Measurements from ENCODE around the gene ZDHHC8.
"Not testable (repeated sequence)": the region's sequence is repeated elsewhere in the genome, so short reads cannot be mapped to it uniquely, and the experiment has no call there.

ZDHHC8 gene

GRCh38 chr22:20155330-20156041 is 23.9 kb downstream of the ZDHHC8 start:
- TF ChIP-seq CTCF (IDR thresholded peaks at IDR 0.05; ENCODE audit: borderline replicate concordance, insufficient read depth, low read depth, low read length), result no peak
- no peak overlapping the region for H3K4me3 ChIP-seq (ENCODE audit: low read depth, low read length)

GRCh38 chr22:20156042-20156389 is 24.4 kb downstream of the ZDHHC8 start:
- H3K4me3 ChIP-seq (ENCODE audit: low read depth, low read length), result no peak overlapping the region
- TF ChIP-seq CTCF (IDR thresholded peaks at IDR 0.05; ENCODE audit: borderline replicate concordance, insufficient read depth, low read depth, low read length), result no peak

- peak; percentile 95 for TF ChIP-seq CTCF (IDR thresholded peaks at IDR 0.05; ENCODE audit: borderline replicate concordance, insufficient read depth, low read depth, low read length)
- H3K4me3 ChIP-seq (ENCODE audit: low read depth, low read length), result no peak overlapping the region
Measured at GRCh38 chr22:20156611-20157429, 25.2 kb downstream of the ZDHHC8 start.

- H3K4me3 ChIP-seq (ENCODE audit: low read depth, low read length), result no peak overlapping the region
- no peak for TF ChIP-seq CTCF (IDR thresholded peaks at IDR 0.05; ENCODE audit: borderline replicate concordance, insufficient read depth, low read depth, low read length)
Measured at GRCh38 chr22:20157430-20158183, 26.0 kb downstream of the ZDHHC8 start.

GRCh38 chr22:20158391-20159036 is 26.9 kb downstream of the ZDHHC8 start:
- no peak overlapping the region for H3K4me3 ChIP-seq (ENCODE audit: low read depth, low read length)
- no peak for TF ChIP-seq CTCF (IDR thresholded peaks at IDR 0.05; ENCODE audit: borderline replicate concordance, insufficient read depth, low read depth, low read length)

- no peak overlapping the region for H3K4me3 ChIP-seq (ENCODE audit: low read depth, low read length)
- no peak for TF ChIP-seq CTCF (IDR thresholded peaks at IDR 0.05; ENCODE audit: borderline replicate concordance, insufficient read depth, low read depth, low read length)
Measured at GRCh38 chr22:20159076-20159475, 27.5 kb downstream of the ZDHHC8 start.

- not testable (repeated sequence) for H3K4me3 ChIP-seq (ENCODE audit: low read depth, low read length)
Measured at GRCh38 chr22:20159531-20159930, 27.9 kb downstream of the ZDHHC8 start.

Measured in GM12875 (cell line).